ENCODE results near the gene SFTPD. TPM values are rescaled to one million over a fixed set of nuclear protein-coding genes. Genes with fewer than 3 reads are reported as not detected.
"Not testable (repeated sequence)": the region's sequence is repeated elsewhere in the genome, so short reads cannot be mapped to it uniquely, and the experiment has no call there.

The SFTPD gene
- total RNA-seq, 1 donor from 2014 or later, result not detected

GRCh38 chr10:79928028-79928583 lies 20.8 kb downstream of the SFTPD start:
- Histone ChIP-seq H3K36me3 (ENCODE audit: control insufficient read depth in 3 of 3, insufficient read depth in 3 of 3, low read length in 3 of 3) (peaks cover under 1 to 5% (median 3%) of the 10 kb centered on the region in 3 donors), H3K9ac (ENCODE audit: low read depth in 1 of 3, low read length in 3 of 3) (no peak overlapping the region), H3K27ac (ENCODE audit: low read depth, low read length) (no peak overlapping the region), H3K27me3 (ENCODE audit: control insufficient read depth in 3 of 3, insufficient read depth in 3 of 3, low read length in 3 of 3) (no peaks in the 10 kb centered on the region), H3K4me3 (ENCODE audit: low read length in 3 of 3) (no peak overlapping the region), H3K9me3 (ENCODE audit: control insufficient read depth in 3 of 3, low read length in 3 of 3) (no peaks in the 10 kb centered on the region), H3K4me1 (ENCODE audit: control insufficient read depth in 3 of 3, insufficient read depth in 3 of 3, low read length in 3 of 3) (peaks cover 0 to 12% (median 12%) of the 10 kb centered on the region in 3 donors)

GRCh38 chr10:79927111-79927828 lies 21.6 kb downstream of the SFTPD start:
- Histone ChIP-seq H3K36me3 (ENCODE audit: control insufficient read depth in 3 of 3, insufficient read depth in 3 of 3, low read length in 3 of 3) (peaks cover 3 to 8% (median 5%) of the 10 kb centered on the region in 3 donors), H3K4me3 (ENCODE audit: low read length in 3 of 3) (no peak overlapping the region), H3K9me3 (ENCODE audit: control insufficient read depth in 3 of 3, low read length in 3 of 3) (no peaks in the 10 kb centered on the region), H3K27ac (ENCODE audit: low read depth, low read length) (peak overlapping the region; percentile 23), H3K4me1 (ENCODE audit: control insufficient read depth in 3 of 3, insufficient read depth in 3 of 3, low read length in 3 of 3) (peaks cover 0 to 12% (median 12%) of the 10 kb centered on the region in 3 donors), H3K27me3 (ENCODE audit: control insufficient read depth in 3 of 3, insufficient read depth in 3 of 3, low read length in 3 of 3) (no peaks in the 10 kb centered on the region), H3K9ac (ENCODE audit: low read depth in 1 of 3, low read length in 3 of 3) (peak overlapping the region in 2 of 3 donors; percentile 27 to 50)

GRCh38 chr10:79926037-79926436 lies 22.9 kb downstream of the SFTPD start:
- Histone ChIP-seq H3K27ac (ENCODE audit: low read depth, low read length) (no peak overlapping the region), H3K9ac (ENCODE audit: low read depth in 1 of 3, low read length in 3 of 3) (no peak overlapping the region), H3K9me3 (ENCODE audit: control insufficient read depth in 3 of 3, low read length in 3 of 3) (no peaks in the 10 kb centered on the region), H3K4me3 (ENCODE audit: low read length in 3 of 3) (no peak overlapping the region), H3K27me3 (ENCODE audit: control insufficient read depth in 3 of 3, insufficient read depth in 3 of 3, low read length in 3 of 3) (no peaks in the 10 kb centered on the region), H3K4me1 (ENCODE audit: control insufficient read depth in 3 of 3, insufficient read depth in 3 of 3, low read length in 3 of 3) (peaks cover 0 to 12% (median 12%) of the 10 kb centered on the region in 3 donors), H3K36me3 (ENCODE audit: control insufficient read depth in 3 of 3, insufficient read depth in 3 of 3, low read length in 3 of 3) (peaks cover 3 to 8% (median 5%) of the 10 kb centered on the region in 3 donors)

- Histone ChIP-seq H3K36me3 (ENCODE audit: control insufficient read depth in 3 of 3, insufficient read depth in 3 of 3, low read length in 3 of 3) (peaks cover 3 to 8% (median 5%) of the 10 kb centered on the region in 3 donors), H3K9ac (ENCODE audit: low read depth in 1 of 3, low read length in 3 of 3) (no peak overlapping the region), H3K9me3 (ENCODE audit: control insufficient read depth in 3 of 3, low read length in 3 of 3) (no peaks in the 10 kb centered on the region), H3K4me1 (ENCODE audit: control insufficient read depth in 3 of 3, insufficient read depth in 3 of 3, low read length in 3 of 3) (peaks cover 0 to 12% (median 12%) of the 10 kb centered on the region in 3 donors), H3K27ac (ENCODE audit: low read depth, low read length) (no peak overlapping the region), H3K4me3 (ENCODE audit: low read length in 3 of 3) (no peak overlapping the region), H3K27me3 (ENCODE audit: control insufficient read depth in 3 of 3, insufficient read depth in 3 of 3, low read length in 3 of 3) (no peaks in the 10 kb centered on the region)
These were observed 23.3 kb downstream of the SFTPD start for GRCh38 chr10:79925614-79926013.

- Histone ChIP-seq H3K4me1 (ENCODE audit: control insufficient read depth in 3 of 3, insufficient read depth in 3 of 3, low read length in 3 of 3) (peaks cover 0 to 10% (median 6%) of the 10 kb centered on the region in 3 donors), H3K9me3 (ENCODE audit: control insufficient read depth in 3 of 3, low read length in 3 of 3) (no peaks in the 10 kb centered on the region), H3K36me3 (ENCODE audit: control insufficient read depth in 3 of 3, insufficient read depth in 3 of 3, low read length in 3 of 3) (peaks cover 3 to 8% (median 5%) of the 10 kb centered on the region in 3 donors), H3K27me3 (ENCODE audit: control insufficient read depth in 3 of 3, insufficient read depth in 3 of 3, low read length in 3 of 3) (no peaks in the 10 kb centered on the region), H3K9ac (ENCODE audit: low read depth in 1 of 3, low read length in 3 of 3) (no peak overlapping the region), H3K27ac (ENCODE audit: low read depth, low read length) (no peak overlapping the region), H3K4me3 (ENCODE audit: low read length in 3 of 3) (no peak overlapping the region)
These were observed 25.2 kb downstream of the SFTPD start for GRCh38 chr10:79923669-79924068.

GRCh38 chr10:79923145-79923544 lies 25.8 kb downstream of the SFTPD start:
- no peak overlapping the region for H3K9ac ChIP-seq (ENCODE audit: low read depth in 1 of 3, low read length in 3 of 3)
- peaks cover 0 to 10% (median 6%) of the 10 kb centered on the region in 3 donors for H3K4me1 ChIP-seq (ENCODE audit: control insufficient read depth in 3 of 3, insufficient read depth in 3 of 3, low read length in 3 of 3)
- H3K27ac ChIP-seq (ENCODE audit: low read depth, low read length), result no peak overlapping the region
- no peak overlapping the region for H3K4me3 ChIP-seq (ENCODE audit: low read length in 3 of 3)
- no peaks in the 10 kb centered on the region for H3K9me3 ChIP-seq (ENCODE audit: control insufficient read depth in 3 of 3, low read length in 3 of 3)
- peaks cover 3 to 8% (median 5%) of the 10 kb centered on the region in 3 donors for H3K36me3 ChIP-seq (ENCODE audit: control insufficient read depth in 3 of 3, insufficient read depth in 3 of 3, low read length in 3 of 3)
- no peaks in the 10 kb centered on the region for H3K27me3 ChIP-seq (ENCODE audit: control insufficient read depth in 3 of 3, insufficient read depth in 3 of 3, low read length in 3 of 3)

GRCh38 chr10:79922011-79922412 lies 26.9 kb downstream of the SFTPD start:
- not testable (repeated sequence) for H3K27ac ChIP-seq (ENCODE audit: low read depth, low read length); H3K9me3 ChIP-seq (ENCODE audit: control insufficient read depth in 3 of 3, low read length in 3 of 3); H3K4me3 ChIP-seq (ENCODE audit: low read length in 3 of 3); H3K27me3 ChIP-seq (ENCODE audit: control insufficient read depth in 3 of 3, insufficient read depth in 3 of 3, low read length in 3 of 3); H3K4me1 ChIP-seq (ENCODE audit: control insufficient read depth in 3 of 3, insufficient read depth in 3 of 3, low read length in 3 of 3); H3K36me3 ChIP-seq (ENCODE audit: control insufficient read depth in 3 of 3, insufficient read depth in 3 of 3, low read length in 3 of 3); H3K9ac ChIP-seq (ENCODE audit: low read depth in 1 of 3, low read length in 3 of 3)

- H3K27ac ChIP-seq (ENCODE audit: low read depth, low read length); H3K9me3 ChIP-seq (ENCODE audit: control insufficient read depth in 3 of 3, low read length in 3 of 3); H3K4me3 ChIP-seq (ENCODE audit: low read length in 3 of 3); H3K27me3 ChIP-seq (ENCODE audit: control insufficient read depth in 3 of 3, insufficient read depth in 3 of 3, low read length in 3 of 3); H3K9ac ChIP-seq (ENCODE audit: low read depth in 1 of 3, low read length in 3 of 3); H3K4me1 ChIP-seq (ENCODE audit: control insufficient read depth in 3 of 3, insufficient read depth in 3 of 3, low read length in 3 of 3); H3K36me3 ChIP-seq (ENCODE audit: control insufficient read depth in 3 of 3, insufficient read depth in 3 of 3, low read length in 3 of 3): not testable (repeated sequence)
These were observed 33.1 kb downstream of the SFTPD start for GRCh38 chr10:79915838-79916237.

GRCh38 chr10:79914512-79914911 lies 34.4 kb downstream of the SFTPD start:
- not testable (repeated sequence) for H3K36me3 ChIP-seq (ENCODE audit: control insufficient read depth in 3 of 3, insufficient read depth in 3 of 3, low read length in 3 of 3); H3K4me3 ChIP-seq (ENCODE audit: low read length in 3 of 3); H3K4me1 ChIP-seq (ENCODE audit: control insufficient read depth in 3 of 3, insufficient read depth in 3 of 3, low read length in 3 of 3); H3K9me3 ChIP-seq (ENCODE audit: control insufficient read depth in 3 of 3, low read length in 3 of 3); H3K27ac ChIP-seq (ENCODE audit: low read depth, low read length); H3K9ac ChIP-seq (ENCODE audit: low read depth in 1 of 3, low read length in 3 of 3); H3K27me3 ChIP-seq (ENCODE audit: control insufficient read depth in 3 of 3, insufficient read depth in 3 of 3, low read length in 3 of 3)

- H3K27me3 ChIP-seq (ENCODE audit: control insufficient read depth in 3 of 3, insufficient read depth in 3 of 3, low read length in 3 of 3), result no peaks in the 10 kb centered on the region
- no peaks in the 10 kb centered on the region for H3K9me3 ChIP-seq (ENCODE audit: control insufficient read depth in 3 of 3, low read length in 3 of 3)
- no peak overlapping the region for H3K4me3 ChIP-seq (ENCODE audit: low read length in 3 of 3)
- no peaks in the 10 kb centered on the region for H3K36me3 ChIP-seq (ENCODE audit: control insufficient read depth in 3 of 3, insufficient read depth in 3 of 3, low read length in 3 of 3)
- H3K27ac ChIP-seq (ENCODE audit: low read depth, low read length), result no peak overlapping the region
- no peak overlapping the region for H3K9ac ChIP-seq (ENCODE audit: low read depth in 1 of 3, low read length in 3 of 3)
- no peaks in the 10 kb centered on the region for H3K4me1 ChIP-seq (ENCODE audit: control insufficient read depth in 3 of 3, insufficient read depth in 3 of 3, low read length in 3 of 3)
These were observed 38.1 kb downstream of the SFTPD start for GRCh38 chr10:79910836-79911235.

All from skeletal muscle tissue (tissue), 4 donors.